Measurements from ENCODE around the gene SBNO2. TPM values are rescaled to one million over a fixed set of nuclear protein-coding genes. Genes with fewer than 3 reads are reported as not detected.

The SBNO2 gene
- total RNA-seq, 2 donors from 2014 or later: 55.4 to 182 TPM

DNA sequence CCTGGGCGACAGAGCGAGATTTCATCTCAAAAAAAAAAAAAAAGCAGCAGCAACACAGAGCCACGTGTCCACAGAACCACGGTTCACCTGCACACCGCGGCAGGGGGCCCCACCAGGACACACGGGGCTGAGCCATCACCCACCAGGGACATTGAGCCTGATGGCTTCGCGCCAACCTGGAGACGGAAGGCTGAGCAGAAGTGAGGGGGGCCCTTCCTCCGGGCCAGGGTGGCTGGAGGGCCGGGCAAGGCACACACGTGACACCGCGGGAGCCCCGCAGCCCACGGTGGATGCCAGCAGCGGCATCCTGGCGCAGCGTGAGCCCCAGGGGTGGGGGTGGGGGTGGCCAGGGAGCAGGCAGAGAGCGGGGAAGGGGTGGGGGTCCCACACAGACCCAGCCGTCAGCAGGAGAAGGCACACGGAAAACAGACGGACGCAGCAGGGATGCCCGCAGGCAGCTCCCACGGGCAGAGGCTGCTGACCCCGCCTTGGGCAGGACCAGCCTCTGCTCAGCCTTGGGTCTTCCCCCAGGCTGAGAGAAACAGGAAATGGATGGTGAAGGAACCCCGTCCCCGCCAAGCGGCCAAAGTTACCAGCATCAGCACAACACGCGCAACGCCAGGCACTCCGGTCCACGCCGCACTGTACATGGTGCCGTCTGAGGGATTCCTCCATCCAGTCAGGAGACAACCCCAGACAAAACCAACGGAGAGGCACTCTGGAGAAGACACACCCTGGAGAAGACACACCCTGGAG is 33.6 kb downstream of the SBNO2 start:
- Histone ChIP-seq H3K36me3 (peaks cover 10% of the 10 kb centered on the region), H3K4me3 (no peak overlapping the region), H3K9me3 (no peaks in the 10 kb centered on the region), H3K27ac (no peak overlapping the region), H3K4me1 (ENCODE audit: control insufficient read depth in 1 of 2, low read depth in 2 of 2) (peaks cover 0 to 12% of the 10 kb centered on the region in 2 donors), H3K27me3 (replicated peaks; ENCODE audit: insufficient read depth) (no peaks in the 10 kb centered on the region)
- no peak for DNase-seq (ENCODE audit: low spot score)
- TF ChIP-seq, protein P1, sequence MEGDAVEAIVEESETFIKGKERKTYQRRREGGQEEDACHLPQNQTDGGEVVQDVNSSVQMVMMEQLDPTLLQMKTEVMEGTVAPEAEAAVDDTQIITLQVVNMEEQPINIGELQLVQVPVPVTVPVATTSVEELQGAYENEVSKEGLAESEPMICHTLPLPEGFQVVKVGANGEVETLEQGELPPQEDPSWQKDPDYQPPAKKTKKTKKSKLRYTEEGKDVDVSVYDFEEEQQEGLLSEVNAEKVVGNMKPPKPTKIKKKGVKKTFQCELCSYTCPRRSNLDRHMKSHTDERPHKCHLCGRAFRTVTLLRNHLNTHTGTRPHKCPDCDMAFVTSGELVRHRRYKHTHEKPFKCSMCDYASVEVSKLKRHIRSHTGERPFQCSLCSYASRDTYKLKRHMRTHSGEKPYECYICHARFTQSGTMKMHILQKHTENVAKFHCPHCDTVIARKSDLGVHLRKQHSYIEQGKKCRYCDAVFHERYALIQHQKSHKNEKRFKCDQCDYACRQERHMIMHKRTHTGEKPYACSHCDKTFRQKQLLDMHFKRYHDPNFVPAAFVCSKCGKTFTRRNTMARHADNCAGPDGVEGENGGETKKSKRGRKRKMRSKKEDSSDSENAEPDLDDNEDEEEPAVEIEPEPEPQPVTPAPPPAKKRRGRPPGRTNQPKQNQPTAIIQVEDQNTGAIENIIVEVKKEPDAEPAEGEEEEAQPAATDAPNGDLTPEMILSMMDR (IDR thresholded peaks at IDR 0.05): no peak
- no peak for ATAC-seq (ENCODE audit: insufficient number of reproducible peaks, low FRiP score, low read depth)

DNA sequence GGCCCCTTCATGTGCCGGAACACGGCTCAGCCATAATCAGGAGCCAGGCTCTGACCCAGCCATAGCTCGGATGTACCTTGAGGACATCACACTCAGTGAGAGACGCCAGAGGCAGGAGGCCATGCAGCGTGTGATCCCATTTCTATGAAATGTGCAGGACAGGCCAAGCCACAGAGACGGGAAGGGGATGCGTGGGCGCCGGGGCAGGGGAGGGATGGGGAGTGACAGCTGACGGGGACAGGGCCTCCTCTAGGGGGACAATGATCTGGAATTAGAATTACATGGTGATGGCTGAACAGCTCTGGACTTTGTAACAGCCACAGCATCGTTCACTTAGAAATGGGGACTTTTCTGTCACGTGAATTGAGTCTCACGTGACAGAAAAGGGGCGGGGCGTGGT is 34.9 kb downstream of the SBNO2 start:
- no peaks in the 10 kb centered on the region for H3K27me3 ChIP-seq (replicated peaks; ENCODE audit: insufficient read depth)
- ATAC-seq (ENCODE audit: insufficient number of reproducible peaks, low FRiP score, low read depth): no peak
- H3K4me3 ChIP-seq: no peak overlapping the region
- peaks cover 0 to 14% of the 10 kb centered on the region in 2 donors for H3K4me1 ChIP-seq (ENCODE audit: control insufficient read depth in 1 of 2, low read depth in 2 of 2)
- peaks cover 6% of the 10 kb centered on the region for H3K36me3 ChIP-seq
- DNase-seq (ENCODE audit: low spot score): no peak
- no peaks in the 10 kb centered on the region for H3K9me3 ChIP-seq
- TF ChIP-seq, protein P1 (IDR thresholded peaks at IDR 0.05): no peak
- no peak overlapping the region for H3K27ac ChIP-seq

DNA sequence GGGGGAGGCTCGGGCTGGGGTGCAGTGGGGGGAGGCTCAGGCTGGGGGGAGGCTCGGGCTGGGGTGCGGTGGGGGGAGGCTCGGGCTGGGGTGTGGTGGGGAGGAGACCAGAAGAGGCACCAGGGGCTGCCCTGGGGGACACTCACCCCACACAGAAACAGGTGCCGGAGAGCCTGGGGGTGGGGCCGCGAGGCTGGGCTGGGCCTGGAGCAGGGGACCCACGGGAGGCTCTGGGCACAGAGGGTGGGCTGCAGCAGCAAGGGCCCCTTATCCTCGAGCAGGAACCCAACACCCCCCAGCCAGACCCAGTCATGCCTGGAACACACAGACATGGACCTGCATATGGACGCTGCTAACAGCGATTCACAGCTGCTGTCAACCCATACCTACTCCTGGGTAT is 35.9 kb downstream of the SBNO2 start:
- no peak for DNase-seq (ENCODE audit: low spot score)
- no peaks in the 10 kb centered on the region for H3K27me3 ChIP-seq (replicated peaks; ENCODE audit: insufficient read depth)
- TF ChIP-seq, protein P1 (IDR thresholded peaks at IDR 0.05): no peak
- no peak overlapping the region for H3K4me3 ChIP-seq
- peaks cover 10 to 18% of the 10 kb centered on the region in 2 donors for H3K4me1 ChIP-seq (ENCODE audit: control insufficient read depth in 1 of 2, low read depth in 2 of 2)
- no peaks in the 10 kb centered on the region for H3K9me3 ChIP-seq
- ATAC-seq (ENCODE audit: insufficient number of reproducible peaks, low FRiP score, low read depth): no peak
- H3K27ac ChIP-seq: no peak overlapping the region
- H3K36me3 ChIP-seq: peaks cover 2% of the 10 kb centered on the region

DNA sequence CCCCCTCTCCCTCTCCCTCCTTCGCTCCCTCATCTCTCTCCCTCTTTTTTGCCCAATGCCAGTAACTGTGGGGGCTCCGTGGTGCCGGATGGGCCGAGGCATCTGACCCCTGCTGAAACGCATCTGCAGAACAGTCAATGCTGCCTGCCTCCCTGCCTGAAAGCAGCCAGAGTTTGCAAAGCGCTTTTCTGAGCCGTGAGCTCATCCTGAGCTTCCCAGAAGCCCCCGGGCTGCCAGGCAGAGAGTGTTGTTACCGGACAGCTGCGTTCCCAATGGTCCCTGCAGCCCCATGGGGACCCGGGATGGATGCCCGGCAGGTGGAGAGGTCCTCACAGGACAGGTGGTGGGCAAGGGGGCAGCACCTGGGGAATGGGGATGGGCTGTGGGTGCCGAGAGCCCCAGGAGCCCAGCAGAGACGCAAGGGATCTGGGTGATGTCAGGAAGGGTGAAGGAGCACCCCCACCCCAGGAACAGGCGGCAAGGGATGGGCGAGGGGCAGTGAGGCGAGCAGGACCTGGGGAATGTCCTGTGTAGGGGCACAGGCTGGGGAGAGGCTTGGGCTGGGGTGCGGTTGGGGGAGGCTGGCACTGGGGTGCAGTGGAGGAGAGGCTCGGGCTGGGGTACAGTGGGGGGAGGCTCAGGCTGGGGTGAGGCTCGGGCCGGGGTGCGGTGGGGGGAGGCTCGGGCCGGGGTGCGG is 37.3 kb downstream of the SBNO2 start:
- Histone ChIP-seq H3K27me3 (replicated peaks; ENCODE audit: insufficient read depth) (no peaks in the 10 kb centered on the region), H3K4me1 (ENCODE audit: control insufficient read depth in 1 of 2, low read depth in 2 of 2) (peaks cover 19 to 25% of the 10 kb centered on the region in 2 donors), H3K36me3 (peaks cover 2% of the 10 kb centered on the region), H3K4me3 (no peak overlapping the region), H3K9me3 (no peaks in the 10 kb centered on the region), H3K27ac (peak overlapping the region in 1 of 2 donors; percentile 25)
- DNase-seq (ENCODE audit: low spot score) (no peak), ATAC-seq (ENCODE audit: insufficient number of reproducible peaks, low FRiP score, low read depth) (no peak)
- TF ChIP-seq, protein P1 (IDR thresholded peaks at IDR 0.05): no peak

DNA sequence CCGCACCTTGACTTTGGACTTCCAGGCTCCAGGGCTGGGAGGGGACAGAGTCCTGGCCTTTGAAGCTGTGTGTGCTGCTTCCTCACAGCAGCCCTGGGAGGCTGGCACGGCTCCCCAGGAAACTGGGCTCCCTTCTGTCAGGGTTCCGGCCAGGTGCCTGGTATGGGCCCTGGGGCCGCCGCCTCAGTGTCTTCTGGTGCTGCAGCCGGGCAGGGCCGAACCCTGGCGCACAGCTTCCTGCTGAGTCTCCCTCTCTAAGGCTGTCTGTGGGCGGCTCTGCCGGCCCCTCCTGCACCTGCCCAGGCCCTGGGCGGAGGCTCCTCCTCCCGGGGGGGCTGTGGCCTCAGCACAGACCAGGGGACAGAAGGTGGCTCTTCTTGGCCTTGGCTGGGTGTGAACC is 37.9 kb downstream of the SBNO2 start:
- H3K9me3 ChIP-seq: no peaks in the 10 kb centered on the region
- H3K4me1 ChIP-seq (ENCODE audit: control insufficient read depth in 1 of 2, low read depth in 2 of 2): peaks cover 23 to 25% of the 10 kb centered on the region in 2 donors
- DNase-seq (ENCODE audit: low spot score) (no peak), ATAC-seq (ENCODE audit: insufficient number of reproducible peaks, low FRiP score, low read depth) (no peak)
- no peaks in the 10 kb centered on the region for H3K27me3 ChIP-seq (replicated peaks; ENCODE audit: insufficient read depth)
- H3K4me3 ChIP-seq: no peak overlapping the region
- H3K36me3 ChIP-seq: peaks cover 2% of the 10 kb centered on the region
- TF ChIP-seq, protein P1 (IDR thresholded peaks at IDR 0.05): no peak
- peak overlapping the region in 1 of 2 donors; percentile 25 for H3K27ac ChIP-seq
